ENCODE data around the gene SPIRE1. TPM values are rescaled to one million over a fixed set of nuclear protein-coding genes. Genes with fewer than 3 reads are reported as not detected.

The SPIRE1 gene
- polyA plus RNA-seq, 6 donors from 2014 or later = not detected

Other genes starting within 250 kb of the SPIRE1 start
- 1 to 10 TPM; 5.8 to 7.5 (median 6.8) TPM for gene CEP76, start 44.6 kb upstream of the SPIRE1 start, polyA plus RNA-seq (ENCODE audit: low read depth in 6 of 6)
- 100 to 1,000 TPM in 3 of 6 donors, 10 to 100 TPM in 3; 62.4 to 124 (median 102) TPM for gene PSMG2, start 44.9 kb upstream of the SPIRE1 start, polyA plus RNA-seq (ENCODE audit: low read depth in 6 of 6)
- gene PTPN2, start 226.1 kb upstream of the SPIRE1 start, polyA plus RNA-seq (ENCODE audit: low read depth in 6 of 6) = 100 to 1,000 TPM in 2 of 6 donors, 10 to 100 TPM in 4; 84.6 to 112 (median 99.1) TPM

Measured in naive B cell (primary cell).